ENCODE data around the gene EIF5B. TPM values are rescaled to one million over a fixed set of nuclear protein-coding genes. Genes with fewer than 3 reads are reported as not detected.

EIF5B gene
- total and polyA plus RNA-seq, 2 of the 8 experiments (the other 6 are each of a cell fraction or from before 2014, with no cell fraction given): 10.7 to 64.5 TPM

- Histone ChIP-seq H3K4me1 (replicated peaks in 1 of 4; ENCODE audit: control insufficient read depth in 3 of 4, insufficient read depth in 4 of 4, low read length in 3 of 4) (no peaks in the 10 kb centered on the region), H3K79me2 (ENCODE audit: control insufficient read depth in 1 of 2, insufficient read depth in 2 of 2, low read length in 2 of 2) (no peaks in the 10 kb centered on the region), H3K18ac (ENCODE audit: extremely low read depth, low read length) (no peak overlapping the region), H2AFZ (ENCODE audit: low read length) (no peak overlapping the region), H3K27ac (ENCODE audit: low read depth, low read length) (no peak overlapping the region), H4K91ac (replicated peaks; ENCODE audit: insufficient read length, low read length) (no peak overlapping the region), H3K79me1 (ENCODE audit: low read depth, low read length) (no peaks in the 10 kb centered on the region), H2BK5ac (ENCODE audit: low read depth, low read length) (no peak overlapping the region), H3K27me3 (replicated peaks in 1 of 4; ENCODE audit: control insufficient read depth in 3 of 4, extremely low read depth in 1 of 4, insufficient read depth in 3 of 4, low read length in 3 of 4) (no peaks in the 10 kb centered on the region), H2BK20ac (ENCODE audit: low read length) (no peak overlapping the region), H2AK5ac (ENCODE audit: low read depth, low read length) (no peak overlapping the region), H3K14ac (ENCODE audit: insufficient read length) (no peak overlapping the region), H4K8ac (ENCODE audit: extremely low read depth, insufficient read depth, low read length) (no peak overlapping the region), H3K4ac (replicated peaks; ENCODE audit: insufficient read length, low read depth, low read length) (no peak overlapping the region), H3K56ac (replicated peaks; ENCODE audit: insufficient read length, low read depth, low read length) (no peak overlapping the region), H4K20me1 (replicated peaks in 1 of 2; ENCODE audit: control insufficient read depth in 1 of 2, insufficient read depth in 2 of 2, low read length in 2 of 2) (no peaks in the 10 kb centered on the region), H3K36me3 (ENCODE audit: control insufficient read depth in 2 of 4, insufficient read depth in 4 of 4, low read length in 3 of 4) (peaks cover 0 to 79% (median 35%) of the 10 kb centered on the region in 4 experiments; a peak in 7 of 8 replicates), H3K23me2 (ENCODE audit: low read depth, low read length) (no peaks in the 10 kb centered on the region), H3K9ac (replicated peaks in 1 of 4; ENCODE audit: extremely low read depth in 1 of 4, low read depth in 3 of 4, low read length in 3 of 4) (no peak overlapping the region), H3K23ac (ENCODE audit: insufficient read length) (no peak overlapping the region), H3K4me3 (ENCODE audit: extremely low read depth in 1 of 4, insufficient read depth in 2 of 4, low read depth in 3 of 4, low read length in 4 of 4) (no peak overlapping the region), H2BK120ac (replicated peaks; ENCODE audit: low read depth, low read length) (no peak overlapping the region), H2BK12ac (ENCODE audit: low read depth, low read length) (no peak overlapping the region), H2BK15ac (ENCODE audit: low read length) (no peak overlapping the region), H3K9me3 (ENCODE audit: insufficient read depth in 2 of 2, low read depth in 1 of 2, low read length in 1 of 2) (no peaks in the 10 kb centered on the region; a peak in 1 of 4 replicates), H3K4me2 (ENCODE audit: insufficient read depth in 1 of 2, low read depth in 2 of 2, low read length in 2 of 2) (no peak overlapping the region), H4K5ac (ENCODE audit: insufficient read length, low read depth, low read length) (no peak overlapping the region)
- TF ChIP-seq CBX5 (IDR thresholded peaks at IDR 0.05; ENCODE audit: low read depth, low read length): no peak
- TF ChIP-seq GTF2F1 (IDR thresholded peaks at IDR 0.05; ENCODE audit: borderline replicate concordance, low read depth, low read length): no peak
- no peak for TF ChIP-seq GABPA (IDR thresholded peaks at IDR 0.05; ENCODE audit: borderline replicate concordance, insufficient read depth, low read length)
- no peak for TF ChIP-seq POLR2A (IDR thresholded peaks at IDR 0.05; ENCODE audit: control extremely low read depth in 1 of 2, low read depth in 2 of 2, low read length in 2 of 2)
- TF ChIP-seq SP4 (IDR thresholded peaks at IDR 0.05; ENCODE audit: low read length): no peak
- TF ChIP-seq MAFK (IDR thresholded peaks at IDR 0.05; ENCODE audit: low read depth, low read length): no peak
- TF ChIP-seq RBBP5 (IDR thresholded peaks at IDR 0.05; ENCODE audit: borderline replicate concordance, low read depth, low read length): no peak
- TF ChIP-seq JUN (IDR thresholded peaks at IDR 0.05; ENCODE audit: low read depth, low read length): no peak
- TF ChIP-seq E2F6 (IDR thresholded peaks at IDR 0.05): no peak
- TF ChIP-seq NRF1 (IDR thresholded peaks at IDR 0.05; ENCODE audit: low read depth, low read length): no peak
- CTCF ChIA-PET (ENCODE audit: partially characterized antibody): no interaction called here
- DNase-seq (ENCODE audit: low read depth in 1 of 2, low spot score in 2 of 2) (no peak), FAIRE-seq (no peak)
- POLR2A ChIA-PET (ENCODE audit: partially characterized antibody): interaction anchor here (1.6 kb wide), 1 partner anchor 22 kb away, joined by 3 read pairs; no protein-coding TSS in a partner anchor
These were observed 37.6 kb downstream of the EIF5B start for GRCh38 chr2:99374747-99375146.

Data from H1 (cell line).